Stimulated activated naive CD4-positive, alpha-beta T cell treated with Interleukin-2 at 50 U/mL for 16 hours (primary cell): Measurements from ENCODE around the gene PTGES3L.
"Not testable (repeated sequence)": the region's sequence is repeated elsewhere in the genome, so short reads cannot be mapped to it uniquely, and the experiment has no call there.

ENCODE experiments used
- DNase-seq: peaks from one replicate; lab custom pipeline; 2025; lab: John Stamatoyannopoulos, UW

The PTGES3L gene

DNA sequence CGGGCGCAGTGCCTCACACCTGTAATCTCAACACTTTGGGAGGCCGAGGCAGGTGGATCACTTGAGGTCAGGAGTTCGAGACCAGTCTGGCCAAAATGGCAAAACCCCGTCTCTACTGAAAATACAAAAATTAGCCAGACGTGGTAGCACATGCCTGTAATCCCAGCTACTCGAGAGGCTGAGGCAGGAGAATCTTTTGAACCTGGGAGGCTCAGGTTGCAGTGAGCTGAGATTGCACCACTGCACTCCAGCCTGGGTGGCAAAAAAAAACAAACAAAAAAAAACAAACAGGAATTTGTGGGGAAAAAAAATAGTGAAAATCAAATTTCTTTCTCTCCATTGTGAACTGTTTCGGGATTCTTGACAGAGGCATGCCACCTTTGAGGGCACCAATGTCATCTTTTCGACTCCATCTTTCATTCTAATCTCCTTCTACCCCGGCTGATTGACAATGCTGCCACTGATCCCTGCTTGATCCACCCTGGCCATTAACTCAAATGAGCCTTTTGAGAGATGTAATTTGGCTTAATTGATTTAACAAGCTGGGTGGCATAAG lies 60.3 kb downstream of the PTGES3L start:
- DNase-seq, result not testable (repeated sequence)

DNA sequence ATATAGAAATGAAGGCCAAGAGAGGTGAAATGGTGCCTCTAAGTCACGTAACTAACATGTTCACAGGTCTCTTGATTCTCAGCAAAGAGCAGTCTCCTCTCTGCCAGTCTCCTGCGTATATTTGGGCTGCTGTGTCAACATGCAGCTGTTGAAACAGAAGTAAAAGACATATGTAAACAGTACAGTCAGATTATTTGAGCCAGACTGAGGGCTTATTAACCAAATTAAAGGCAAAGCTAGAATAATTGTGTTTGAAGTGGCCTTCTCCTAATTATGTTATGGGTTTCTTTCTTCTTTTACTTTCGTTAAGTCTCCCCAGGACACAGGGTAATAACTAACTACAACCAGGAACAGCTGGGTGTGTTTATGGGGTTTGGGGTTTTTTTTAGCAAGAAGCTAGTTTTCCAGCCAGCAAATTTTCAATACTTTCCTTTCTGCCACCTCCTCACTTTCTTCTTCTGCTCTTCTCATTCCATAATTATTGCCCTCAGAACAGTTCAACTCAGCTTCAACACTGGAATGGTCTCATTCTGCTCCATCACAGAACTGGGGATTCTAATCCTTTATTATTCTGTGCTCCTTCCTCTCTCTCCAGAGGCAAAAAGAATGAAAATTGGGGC lies 60.9 kb downstream of the PTGES3L start:
- no peak for DNase-seq
